ENCODE data around the gene PCDH7. TPM values are rescaled to one million over a fixed set of nuclear protein-coding genes. Genes with fewer than 3 reads are reported as not detected.

Gene PCDH7
- total RNA-seq, 2 experiments from 2014 or later = not detected

- H3K36me3 Mint-ChIP-seq (ENCODE audit: low read depth) = no peaks in the 10 kb centered on the region
- H3K27me3 Mint-ChIP-seq = no peaks in the 10 kb centered on the region
- DNase-seq = no peak
- no peak overlapping the region for H3K4me3 Mint-ChIP-seq
- ChIA-PET POLR2A (no interaction called here), CTCF (no interaction called here)
- ATAC-seq = no peak
- intact Hi-C loops (cut with micrococcal nuclease) = no loop called here
- no peak overlapping the region for H3K27ac Mint-ChIP-seq
- no peaks in the 10 kb centered on the region for H3K4me1 Mint-ChIP-seq (ENCODE audit: low read depth)
- TF ChIP-seq, protein P1, sequence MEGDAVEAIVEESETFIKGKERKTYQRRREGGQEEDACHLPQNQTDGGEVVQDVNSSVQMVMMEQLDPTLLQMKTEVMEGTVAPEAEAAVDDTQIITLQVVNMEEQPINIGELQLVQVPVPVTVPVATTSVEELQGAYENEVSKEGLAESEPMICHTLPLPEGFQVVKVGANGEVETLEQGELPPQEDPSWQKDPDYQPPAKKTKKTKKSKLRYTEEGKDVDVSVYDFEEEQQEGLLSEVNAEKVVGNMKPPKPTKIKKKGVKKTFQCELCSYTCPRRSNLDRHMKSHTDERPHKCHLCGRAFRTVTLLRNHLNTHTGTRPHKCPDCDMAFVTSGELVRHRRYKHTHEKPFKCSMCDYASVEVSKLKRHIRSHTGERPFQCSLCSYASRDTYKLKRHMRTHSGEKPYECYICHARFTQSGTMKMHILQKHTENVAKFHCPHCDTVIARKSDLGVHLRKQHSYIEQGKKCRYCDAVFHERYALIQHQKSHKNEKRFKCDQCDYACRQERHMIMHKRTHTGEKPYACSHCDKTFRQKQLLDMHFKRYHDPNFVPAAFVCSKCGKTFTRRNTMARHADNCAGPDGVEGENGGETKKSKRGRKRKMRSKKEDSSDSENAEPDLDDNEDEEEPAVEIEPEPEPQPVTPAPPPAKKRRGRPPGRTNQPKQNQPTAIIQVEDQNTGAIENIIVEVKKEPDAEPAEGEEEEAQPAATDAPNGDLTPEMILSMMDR (IDR thresholded peaks at IDR 0.05) = no peak
- peaks cover 2% of the 10 kb centered on the region for H3K9me3 Mint-ChIP-seq
These were observed 56.8 kb downstream of the PCDH7 start for GRCh38 chr4:30776921-30777415.

All from activated CD8-positive, alpha-beta T cell treated with anti-CD3 and anti-CD28 coated beads for 36 hours (primary cell).